Measurements from ENCODE around the gene UNKL.

Gene UNKL

DNA sequence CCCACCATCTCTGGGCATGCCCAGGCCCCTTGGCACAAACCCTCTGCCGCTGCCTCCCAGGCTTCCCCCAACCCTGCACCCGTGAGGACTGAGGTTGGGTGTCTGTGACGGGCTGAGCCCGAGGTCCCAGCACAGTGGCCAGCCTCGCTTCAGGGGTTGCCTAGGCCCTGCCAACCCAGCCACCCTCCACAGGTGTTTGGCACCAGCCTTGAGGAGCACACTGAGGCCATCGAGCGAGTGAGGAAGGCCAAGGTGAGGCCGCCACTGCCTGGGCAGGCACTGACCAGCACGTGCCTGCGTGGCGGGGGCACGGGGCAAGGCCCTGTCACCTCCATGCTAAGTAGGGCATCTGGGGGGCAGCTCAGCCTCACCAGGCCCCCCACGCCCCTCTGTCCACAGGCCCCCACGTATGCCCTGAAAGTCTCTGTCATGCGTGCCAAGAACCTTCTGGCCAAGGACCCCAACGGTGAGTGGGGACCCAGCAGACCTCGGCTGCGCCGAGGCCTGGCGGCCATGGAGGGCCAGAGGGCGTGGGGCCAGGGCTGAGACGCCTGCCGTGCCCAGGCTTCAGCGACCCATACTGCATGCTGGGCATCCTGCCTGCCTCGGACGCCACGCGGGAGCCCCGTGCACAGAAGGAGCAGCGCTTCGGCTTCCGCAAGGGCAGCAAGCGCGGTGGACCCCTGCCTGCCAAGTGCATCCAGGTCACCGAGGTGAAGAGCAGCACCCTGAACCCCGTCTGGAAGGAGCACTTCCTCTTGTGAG lies 73.6 kb downstream of the UNKL start:
- Mint-ChIP-seq H3K4me3 (peak overlapping the region; percentile 65), H3K36me3 (peaks cover 6% of the 10 kb centered on the region), H3K9me3 (no peaks in the 10 kb centered on the region), H3K4me1 (peaks cover 18% of the 10 kb centered on the region), H3K27ac (no peak overlapping the region)
- no peak for ATAC-seq
- DNase-seq (ENCODE audit: low spot score in 2 of 2): no peak

DNA sequence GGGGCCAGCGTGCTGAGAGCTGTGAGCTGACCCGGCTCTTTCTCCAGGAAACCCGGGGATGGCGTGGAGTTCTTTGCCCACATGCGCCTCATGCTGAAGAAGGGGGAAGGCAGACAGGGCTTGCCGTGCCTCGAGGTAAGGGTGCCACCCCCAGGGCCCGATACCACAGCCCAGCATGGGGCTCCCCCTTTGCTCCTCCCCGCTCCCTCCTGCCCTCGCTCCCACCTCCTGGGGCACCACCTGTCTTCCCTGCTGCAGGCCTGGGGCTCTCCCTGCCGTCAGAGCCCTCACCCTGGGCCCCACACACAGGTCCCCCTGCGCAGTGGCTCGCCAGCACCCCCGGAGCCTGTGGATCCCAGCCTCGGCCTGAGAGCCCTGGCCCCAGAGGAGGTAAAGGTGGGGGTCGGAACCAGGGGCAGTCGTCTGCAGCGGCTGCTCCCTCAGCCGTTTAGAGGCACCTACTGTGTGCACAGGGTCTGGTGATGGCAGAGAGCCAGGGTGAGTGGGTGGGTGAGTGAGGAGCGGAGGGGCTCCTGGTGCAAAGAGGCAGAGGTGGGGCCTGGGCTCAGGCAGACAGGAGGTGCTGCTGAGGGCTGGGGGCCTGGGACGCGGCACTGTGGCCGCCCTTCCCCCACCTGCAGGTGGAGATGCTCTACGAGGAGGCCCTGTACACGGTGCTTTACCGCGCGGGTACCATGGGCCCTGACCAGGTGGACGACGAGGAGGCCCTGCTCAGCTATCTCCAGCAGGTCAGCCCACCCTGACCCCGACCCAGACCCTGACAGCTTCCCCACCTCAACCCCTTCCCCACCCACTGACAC lies 75.4 kb downstream of the UNKL start:
- Mint-ChIP-seq H3K36me3 (peaks cover 6% of the 10 kb centered on the region), H3K4me3 (no peak overlapping the region)

DNA sequence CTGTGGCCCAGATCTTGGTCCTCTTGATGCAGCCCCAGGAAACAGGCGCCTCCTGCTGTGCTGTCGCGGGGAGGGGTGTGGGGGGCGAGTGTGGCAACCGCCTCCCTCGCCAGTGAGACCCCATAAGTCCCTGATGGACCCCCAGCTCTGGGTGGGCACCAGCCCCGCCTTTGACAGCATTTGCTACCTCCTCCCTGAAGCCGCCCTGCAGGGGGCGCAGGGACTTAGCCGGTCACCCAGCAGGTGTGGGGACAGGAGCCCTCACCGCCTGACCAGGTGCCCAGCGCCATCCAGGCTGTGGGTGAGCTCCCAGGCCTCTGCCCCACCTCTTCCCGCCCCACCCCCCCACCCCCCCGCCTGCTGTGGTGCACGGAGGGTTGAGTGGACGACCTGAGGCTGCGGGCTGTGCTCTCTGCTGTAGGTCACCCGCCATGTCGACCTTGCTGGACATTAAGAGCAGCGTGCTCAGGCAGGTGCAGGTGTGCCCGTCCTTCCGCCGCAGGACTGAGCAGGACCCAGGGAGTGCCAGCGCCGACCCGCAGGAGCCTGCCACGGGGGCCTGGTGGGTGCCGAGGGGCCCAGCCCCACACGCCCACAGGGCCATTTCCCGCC lies 76.3 kb downstream of the UNKL start:
- Mint-ChIP-seq H3K9me3 (no peaks in the 10 kb centered on the region), H3K27ac (no peak overlapping the region), H3K4me3 (no peak overlapping the region), H3K36me3 (peaks cover 4% of the 10 kb centered on the region), H3K4me1 (peaks cover 14% of the 10 kb centered on the region)
- DNase-seq (ENCODE audit: low spot score in 2 of 2): peak in 1 of 2 donors; percentile 65
- ATAC-seq: no peak

More for the DNA sequence above, 75.4 kb downstream of the UNKL start:
- no peaks in the 10 kb centered on the region for H3K9me3 Mint-ChIP-seq
- no peak for DNase-seq (ENCODE audit: low spot score in 2 of 2)
- H3K27ac Mint-ChIP-seq: no peak overlapping the region
- ATAC-seq: no peak
- H3K4me1 Mint-ChIP-seq: peaks cover 18% of the 10 kb centered on the region

DNA sequence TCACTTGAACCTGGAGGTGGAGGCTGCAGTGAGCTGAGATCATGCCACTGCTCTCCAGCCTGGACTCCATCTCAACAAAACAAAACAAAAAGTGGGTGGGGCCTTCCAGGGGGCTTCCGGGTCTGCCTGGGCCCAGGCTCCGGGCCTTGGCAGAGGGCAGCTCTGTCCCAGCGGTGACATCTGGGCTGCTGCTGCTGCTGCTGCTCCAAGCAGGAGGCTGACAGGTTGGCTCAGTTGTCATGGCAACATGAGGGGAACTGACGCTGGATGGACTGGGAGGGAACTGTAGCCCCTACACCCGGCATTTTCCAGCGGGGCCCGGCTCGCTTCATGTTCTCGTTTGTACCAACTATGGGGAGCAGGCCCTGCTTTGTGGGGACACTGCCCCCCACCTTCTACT lies 77.0 kb downstream of the UNKL start:
- peaks cover 10% of the 10 kb centered on the region for H3K4me1 Mint-ChIP-seq
- H3K4me3 Mint-ChIP-seq: no peak overlapping the region
- ATAC-seq (no peak), DNase-seq (ENCODE audit: low spot score in 2 of 2) (no peak)
- H3K36me3 Mint-ChIP-seq: no peaks in the 10 kb centered on the region
- no peak overlapping the region for H3K27ac Mint-ChIP-seq
- H3K9me3 Mint-ChIP-seq: no peaks in the 10 kb centered on the region

- Mint-ChIP-seq H3K4me1 (peaks cover 11% of the 10 kb centered on the region), H3K9me3 (no peaks in the 10 kb centered on the region), H3K4me3 (no peak overlapping the region), H3K27ac (no peak overlapping the region), H3K36me3 (no peaks in the 10 kb centered on the region)
- no peak for DNase-seq (ENCODE audit: low spot score in 2 of 2)
- no peak for ATAC-seq
Measured at GRCh38 chr16:1336619-1337018, 77.9 kb downstream of the UNKL start.

DNA sequence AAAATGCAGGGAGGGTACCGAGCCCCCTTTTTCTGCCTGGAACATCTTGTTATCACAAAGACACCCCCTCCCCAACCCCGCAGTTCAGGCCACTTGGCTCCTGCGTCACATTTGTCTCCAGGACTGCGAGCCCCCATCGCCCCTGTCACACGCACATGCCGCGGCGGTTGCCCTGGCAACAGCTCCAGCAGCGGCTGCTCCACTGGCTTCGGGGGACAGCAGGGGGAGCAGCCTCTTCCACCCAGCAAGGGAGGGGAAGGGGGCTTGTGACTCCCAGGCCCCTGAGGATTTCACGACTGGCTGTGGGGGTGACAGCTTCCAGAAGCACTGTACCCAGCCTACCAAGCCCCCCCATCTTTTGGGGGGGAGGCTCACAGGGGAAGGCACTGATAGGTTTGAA lies 78.5 kb downstream of the UNKL start:
- Mint-ChIP-seq H3K36me3 (no peaks in the 10 kb centered on the region), H3K27ac (no peak overlapping the region), H3K4me1 (peaks cover 17% of the 10 kb centered on the region), H3K4me3 (no peak overlapping the region), H3K9me3 (no peaks in the 10 kb centered on the region)
- DNase-seq (ENCODE audit: low spot score in 2 of 2) (no peak), ATAC-seq (no peak)

DNA sequence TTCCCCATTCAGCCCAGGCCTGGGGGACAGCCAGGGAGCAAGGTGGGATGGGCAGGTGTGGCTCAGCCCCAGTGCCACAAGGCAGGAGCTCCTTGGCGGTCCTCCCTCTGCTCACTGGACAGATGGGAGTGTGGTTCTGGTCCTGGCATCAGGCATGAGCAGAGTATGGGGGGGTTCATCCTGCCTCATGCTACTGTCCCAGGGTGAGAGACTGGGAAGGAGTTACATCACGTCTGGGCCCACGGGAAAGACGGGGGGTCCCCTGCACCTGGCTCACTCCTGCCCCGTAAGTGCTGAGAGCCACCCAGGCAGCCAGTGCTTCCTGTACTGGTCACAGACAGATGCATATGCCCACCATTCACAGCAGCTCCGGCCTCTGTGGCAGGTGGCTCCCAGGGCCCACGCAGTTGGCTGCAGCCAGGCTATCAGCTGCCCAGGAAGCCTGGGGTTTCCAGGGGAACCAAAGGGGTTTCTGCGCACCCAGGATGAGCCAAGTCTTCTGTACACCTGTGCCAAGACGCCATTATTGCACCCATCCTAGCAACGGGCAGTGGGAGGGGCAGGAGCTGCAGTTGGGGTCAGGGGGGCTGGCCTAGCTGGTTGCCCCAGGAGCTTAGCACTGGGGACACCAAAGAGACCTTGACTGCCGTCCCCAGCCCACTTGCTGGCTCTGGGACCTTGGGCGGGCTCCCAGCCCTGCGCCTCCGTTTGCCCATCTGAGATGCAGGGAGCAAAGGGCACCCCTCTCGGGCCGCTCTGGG lies 79.1 kb downstream of the UNKL start:
- H3K4me1 Mint-ChIP-seq: peaks cover 17% of the 10 kb centered on the region
- ATAC-seq: no peak
- no peaks in the 10 kb centered on the region for H3K9me3 Mint-ChIP-seq
- no peaks in the 10 kb centered on the region for H3K36me3 Mint-ChIP-seq
- peak in 1 of 2 donors; percentile 53 for DNase-seq (ENCODE audit: low spot score in 2 of 2)
- H3K4me3 Mint-ChIP-seq: no peak overlapping the region
- no peak overlapping the region for H3K27ac Mint-ChIP-seq

- DNase-seq (ENCODE audit: low spot score in 2 of 2): no peak
- H3K27ac Mint-ChIP-seq: no peak overlapping the region
- no peaks in the 10 kb centered on the region for H3K9me3 Mint-ChIP-seq
- no peak for ATAC-seq
- peaks cover 17% of the 10 kb centered on the region for H3K4me1 Mint-ChIP-seq
- peak overlapping the region; percentile 18 for H3K4me3 Mint-ChIP-seq
- no peaks in the 10 kb centered on the region for H3K36me3 Mint-ChIP-seq
Measured at GRCh38 chr16:1334739-1335138, 79.8 kb downstream of the UNKL start.

- ATAC-seq (no peak), DNase-seq (ENCODE audit: low spot score in 2 of 2) (peak in 1 of 2 donors; percentile 51)
- Mint-ChIP-seq H3K9me3 (no peaks in the 10 kb centered on the region), H3K4me1 (peaks cover 17% of the 10 kb centered on the region), H3K36me3 (no peaks in the 10 kb centered on the region), H3K4me3 (peak overlapping the region; percentile 18), H3K27ac (no peak overlapping the region)
Measured at GRCh38 chr16:1333854-1334700, 80.4 kb downstream of the UNKL start.

- ATAC-seq: peak; percentile 70
- Mint-ChIP-seq H3K9me3 (no peaks in the 10 kb centered on the region), H3K36me3 (no peaks in the 10 kb centered on the region), H3K4me1 (peaks cover 17% of the 10 kb centered on the region), H3K4me3 (peak within 1 kb of the TSS; percentile 73), H3K27ac (peak within 1 kb of the TSS; percentile 69)
- peak; percentile 57 to 74 for DNase-seq (ENCODE audit: low spot score in 2 of 2)
Measured at GRCh38 chr16:1333149-1333812, 81.2 kb downstream of the UNKL start, which contains the start of gene BAIAP3. TSS of gene BAIAP3 (plus strand) at chr16:1333645. CDS start at chr16:1338550, 4,905 bp downstream.

GRCh38 chr16:1332618-1333148 lies 81.8 kb downstream of the UNKL start:
- H3K4me3 Mint-ChIP-seq: peak overlapping the region; percentile 73
- no peaks in the 10 kb centered on the region for H3K9me3 Mint-ChIP-seq
- no peak for ATAC-seq
- DNase-seq (ENCODE audit: low spot score in 2 of 2): peak in 1 of 2 donors; percentile 54
- peaks cover 17% of the 10 kb centered on the region for H3K4me1 Mint-ChIP-seq
- H3K36me3 Mint-ChIP-seq: no peaks in the 10 kb centered on the region
- peak overlapping the region; percentile 69 for H3K27ac Mint-ChIP-seq

GRCh38 chr16:1331712-1332617 lies 82.5 kb downstream of the UNKL start:
- DNase-seq (ENCODE audit: low spot score in 2 of 2): peak in 1 of 2 donors; percentile 75

More at GRCh38 chr16:1331712-1332617, 82.5 kb downstream of the UNKL start:
- H3K27ac Mint-ChIP-seq: peak overlapping the region; percentile 76
- H3K4me3 Mint-ChIP-seq: peak overlapping the region; percentile 73
- H3K36me3 Mint-ChIP-seq: no peaks in the 10 kb centered on the region
- peaks cover 17% of the 10 kb centered on the region for H3K4me1 Mint-ChIP-seq
- ATAC-seq: peak; percentile 56
- no peaks in the 10 kb centered on the region for H3K9me3 Mint-ChIP-seq
